ENCODE results near the gene SHB. TPM values are rescaled to one million over a fixed set of nuclear protein-coding genes. Genes with fewer than 3 reads are reported as not detected.

Gene SHB
- total RNA-seq, 8 experiments from 2014 or later = 2.8 to 12.8 (median 8.7) TPM

GRCh38 chr9:37873955-37874354 is 195.1 kb downstream of the SHB start:
- Histone ChIP-seq H3K27ac (no peak overlapping the region), H3K4me1 (replicated peaks in 1 of 2) (no peaks in the 10 kb centered on the region), H3K4me3 (no peak overlapping the region)
- in situ Hi-C loops (cut with MboI; ENCODE audit: low pct_unique_long_range_greater_than_20kb in 2 of 9, low sequenced_read_pairs in 9 of 9, unreplicated experiment in 9 of 9) = no loop called here
- WGBS, 10 experiments = 100% methylated on average over 1 of the region's 2 CpGs; no CpG with 5 or more reads in 9 of the 10 experiments
- ATAC-seq (replicated peaks in 6 of 8) = no peak

GRCh38 chr9:37870799-37871176 is 198.2 kb downstream of the SHB start:
- ATAC-seq (replicated peaks in 6 of 8) = no peak
- WGBS, 10 experiments = 68 to 100% (median 100%) methylated on average over 1 to 4 of the region's 5 CpGs; no CpG with 5 or more reads in 3 of the 10 experiments
- in situ Hi-C loops (cut with MboI; ENCODE audit: low pct_unique_long_range_greater_than_20kb in 2 of 9, low sequenced_read_pairs in 9 of 9, unreplicated experiment in 9 of 9) = no loop called here

GRCh38 chr9:37870081-37870798 is 198.8 kb downstream of the SHB start:
- Histone ChIP-seq H3K4me1 (replicated peaks in 1 of 2) (no peaks in the 10 kb centered on the region), H3K27ac (no peak overlapping the region), H3K4me3 (no peak overlapping the region)
- in situ Hi-C loops (cut with MboI; ENCODE audit: low pct_unique_long_range_greater_than_20kb in 2 of 9, low sequenced_read_pairs in 9 of 9, unreplicated experiment in 9 of 9) = no loop called here
- WGBS, 10 experiments = 91 to 100% (median 99%) methylated on average over 1 to 5 of the region's 5 CpGs; no CpG with 5 or more reads in 2 of the 10 experiments
- ATAC-seq (replicated peaks in 6 of 8) = no peak

More at GRCh38 chr9:37870799-37871176, 198.2 kb downstream of the SHB start:
- Histone ChIP-seq H3K4me1 (replicated peaks in 1 of 2) (no peaks in the 10 kb centered on the region), H3K27ac (no peak overlapping the region), H3K4me3 (no peak overlapping the region)

Other genes with a start within 250 kb of the SHB start
- gene SLC25A51, start 165.1 kb downstream of the SHB start, total RNA-seq = 10 to 100 TPM; 23.9 to 40.0 (median 29.5) TPM